H54 (cell line): Measurements from ENCODE around the gene UNC5B.
"Not testable (repeated sequence)": the region's sequence is repeated elsewhere in the genome, so short reads cannot be mapped to it uniquely, and the experiment has no call there.

ENCODE experiments used
- DNase-seq: peaks from one replicate; pipeline ENCODE4 v3.0.0; 2011; ENCODE audit warnings: low spot score, mixed read lengths; ENCODE audit not compliant: insufficient read length
- FAIRE-seq: peaks from 3 replicates; lab custom pipeline; 2011; peaks lifted over from hg19 to GRCh38; lab: Jason Lieb, UNC
- POLR2A ChIP-seq: IDR thresholded peaks from 2 replicates; pipeline ENCODE4 v1.6.1; 2011; ENCODE audit warnings: low read depth, mild to moderate bottlenecking, low read length

UNC5B gene

GRCh38 chr10:71213761-71214440 lies 1.5 kb downstream of the UNC5B start:
- no peak for FAIRE-seq
- 0 out of 2 replicates have a peak, but pooled peaks have one; percentile 33 for TF ChIP-seq POLR2A
- peak; percentile 68 for DNase-seq

- TF ChIP-seq POLR2A: no peak
- no peak for FAIRE-seq
- no peak for DNase-seq
Observed at GRCh38 chr10:71214641-71215559, 2.5 kb downstream of the UNC5B start.

GRCh38 chr10:71216363-71216695 lies 4.0 kb downstream of the UNC5B start:
- FAIRE-seq (no peak), DNase-seq (no peak)
- no peak for TF ChIP-seq POLR2A

GRCh38 chr10:71216751-71217265 lies 4.4 kb downstream of the UNC5B start:
- DNase-seq (no peak), FAIRE-seq (no peak)
- TF ChIP-seq POLR2A: no peak

GRCh38 chr10:71217266-71218045 lies 5.1 kb downstream of the UNC5B start:
- DNase-seq (no peak), FAIRE-seq (no peak)
- TF ChIP-seq POLR2A: no peak

- no peak for TF ChIP-seq POLR2A
- FAIRE-seq (no peak), DNase-seq (no peak)
Observed at GRCh38 chr10:71218046-71218650, 5.8 kb downstream of the UNC5B start.

GRCh38 chr10:71218651-71219050 lies 6.3 kb downstream of the UNC5B start:
- FAIRE-seq: no peak
- DNase-seq: no peak
- no peak for TF ChIP-seq POLR2A

- not testable (repeated sequence) for FAIRE-seq, DNase-seq
Observed at GRCh38 chr10:71219236-71219917, 7.0 kb downstream of the UNC5B start.

GRCh38 chr10:71219918-71220688 lies 7.7 kb downstream of the UNC5B start:
- no peak for FAIRE-seq
- no peak for TF ChIP-seq POLR2A
- no peak for DNase-seq

GRCh38 chr10:71220689-71221540 lies 8.5 kb downstream of the UNC5B start:
- DNase-seq (no peak), FAIRE-seq (no peak)
- TF ChIP-seq POLR2A: no peak

GRCh38 chr10:71221586-71222202 lies 9.3 kb downstream of the UNC5B start:
- no peak for TF ChIP-seq POLR2A
- no peak for DNase-seq
- no peak for FAIRE-seq
